Measurements from ENCODE around the gene DCUN1D1. TPM values are rescaled to one million over a fixed set of nuclear protein-coding genes. Genes with fewer than 3 reads are reported as not detected.

Gene DCUN1D1
- total and polyA plus RNA-seq, 10 of the 15 experiments (the other 5 are each of a cell fraction or from before 2014, with no cell fraction given), result 19.8 to 47.4 (median 30.8) TPM

GRCh38 chr3:182971637-182972036 lies 8.7 kb downstream of the DCUN1D1 start:
- Histone ChIP-seq H3K4me3 (no peak overlapping the region; the same call in 1 of the 2 replicates), H3K36me3 (ENCODE audit: control insufficient read depth in 2 of 2, insufficient read depth in 2 of 2, low read length in 1 of 2) (no peaks in the 10 kb centered on the region), H3K4me1 (ENCODE audit: control insufficient read depth, insufficient read depth, low read length) (peaks cover 20% of the 10 kb centered on the region), H3K9ac (ENCODE audit: control insufficient read depth, insufficient read depth, low read length) (no peak overlapping the region), H2AFZ (ENCODE audit: control insufficient read depth, low read depth, low read length) (no peak overlapping the region), H4K20me1 (ENCODE audit: control insufficient read depth, insufficient read depth) (no peaks in the 10 kb centered on the region), H3K9me3 (replicated peaks; ENCODE audit: control insufficient read depth, insufficient read depth, low read length) (no peaks in the 10 kb centered on the region; the same call in 2 of the 3 replicates), H3K4me2 (ENCODE audit: control insufficient read depth, insufficient read depth) (peak overlapping the region; percentile 41), H3K27ac (ENCODE audit: control insufficient read depth, insufficient read depth) (no peak overlapping the region), H3K79me2 (ENCODE audit: control insufficient read depth, insufficient read depth, low read length) (peaks cover 72% of the 10 kb centered on the region), H3K27me3 (replicated peaks in 1 of 2; ENCODE audit: control insufficient read depth in 2 of 2, insufficient read depth in 2 of 2, low read length in 1 of 2) (no peaks in the 10 kb centered on the region)
- intact Hi-C loops (cut with micrococcal nuclease; ENCODE audit: unreplicated experiment) (loop anchor here (10.0 kb wide), 1 partner anchor 583 kb away; the partner anchor contains the start of gene KLHL6), in situ Hi-C loops (cut with MboI) (no loop called here)
- 17% methylated on average over 2 of the region's 2 CpGs for WGBS (ENCODE audit: insufficient coverage, insufficient replicate concordance, low lambda C conversion rate, missing lambda C conversion rate)
- ChIA-PET SMC1A (ENCODE audit: uncharacterized antibody, unreplicated experiment) (interaction anchor here (0.6 to 2.3 kb wide), 6 partner anchors 11 to 288 kb away, joined by 3 to 7 read pairs (median 4); no protein-coding TSS in a partner anchor), RAD21 (ENCODE audit: unreplicated experiment) (interaction anchor here (0.8 to 1.3 kb wide), 3 partner anchors 13 to 59 kb away, joined by 3 to 4 read pairs (median 4); no protein-coding TSS in a partner anchor), POLR2A (interaction anchor here (0.6 to 1.7 kb wide), 9 partner anchors 9 to 682 kb away, joined by 3 to 8 read pairs (median 5); no protein-coding TSS in a partner anchor), CTCF (interaction anchor here (0.9 to 1.5 kb wide), 3 partner anchors 46 to 63 kb away, joined by 3 to 4 read pairs (median 3); no protein-coding TSS in a partner anchor)
- ATAC-seq (peak; percentile 48), FAIRE-seq (no peak), DNase-seq (ENCODE audit: low read depth, low spot score) (no peak)
- no TSS peak for BruUV-seq (replicated peaks)
- TF ChIP-seq STAT1 (conservative IDR thresholded peaks at IDR 0.05), result no peak
- no peak for TF ChIP-seq LARP7 (IDR thresholded peaks at IDR 0.05)
- TF ChIP-seq ELK1 (IDR thresholded peaks at IDR 0.05; ENCODE audit: low read depth, low read length), result no peak

- in situ Hi-C loops (cut with MboI) (no loop called here), intact Hi-C loops (cut with micrococcal nuclease; ENCODE audit: unreplicated experiment) (loop anchor here (10.0 kb wide), 1 partner anchor 584 kb away; the partner anchor contains the start of gene KLHL6)
- no peaks in the 10 kb centered on the region; a peak in 1 of 4 replicates for H3K36me3 ChIP-seq (ENCODE audit: control insufficient read depth in 2 of 2, insufficient read depth in 2 of 2, low read length in 1 of 2)
- no peaks in the 10 kb centered on the region for H4K20me1 ChIP-seq (ENCODE audit: control insufficient read depth, insufficient read depth)
- H3K9me3 ChIP-seq (replicated peaks; ENCODE audit: control insufficient read depth, insufficient read depth, low read length), result no peaks in the 10 kb centered on the region; the same call in 2 of the 3 replicates
- H3K27ac ChIP-seq (ENCODE audit: control insufficient read depth, insufficient read depth), result no peak overlapping the region
- no peak overlapping the region for H2AFZ ChIP-seq (ENCODE audit: control insufficient read depth, low read depth, low read length)
- SMC1A ChIA-PET (ENCODE audit: uncharacterized antibody, unreplicated experiment), result interaction anchor here (0.9 to 3.4 kb wide), 10 partner anchors 8 to 255 kb away, joined by 3 to 23 read pairs (median 4); no protein-coding TSS in a partner anchor
- FAIRE-seq (no peak), ATAC-seq (no peak; the same call in 2 of the 3 replicates), DNase-seq (ENCODE audit: low read depth, low spot score) (no peak)
- peaks cover 72% of the 10 kb centered on the region for H3K79me2 ChIP-seq (ENCODE audit: control insufficient read depth, insufficient read depth, low read length)
- RAD21 ChIA-PET (ENCODE audit: unreplicated experiment), result interaction anchor here (0.8 to 1.4 kb wide), 4 partner anchors 14 to 127 kb away, joined by 3 to 4 read pairs (median 4); no protein-coding TSS in a partner anchor
- H3K4me1 ChIP-seq (ENCODE audit: control insufficient read depth, insufficient read depth, low read length), result peaks cover 27% of the 10 kb centered on the region
- WGBS (ENCODE audit: insufficient coverage, insufficient replicate concordance, low lambda C conversion rate, missing lambda C conversion rate), result 100% methylated on average over 3 of the region's 3 CpGs
- no peak overlapping the region for H3K4me3 ChIP-seq
- H3K9ac ChIP-seq (ENCODE audit: control insufficient read depth, insufficient read depth, low read length), result no peak overlapping the region
- H3K4me2 ChIP-seq (ENCODE audit: control insufficient read depth, insufficient read depth), result peak overlapping the region; percentile 41; the same call in 1 of the 2 replicates
- BruUV-seq (replicated peaks), result no TSS peak
- CTCF ChIA-PET, result interaction anchor here (0.5 to 2.5 kb wide), 5 partner anchors 8 to 463 kb away, joined by 3 to 10 read pairs (median 4); no protein-coding TSS in a partner anchor
- POLR2A ChIA-PET, result interaction anchor here (0.7 to 1.2 kb wide), 3 partner anchors 9 to 19 kb away, joined by 3 to 6 read pairs (median 4); no protein-coding TSS in a partner anchor
- no peaks in the 10 kb centered on the region for H3K27me3 ChIP-seq (replicated peaks in 1 of 2; ENCODE audit: control insufficient read depth in 2 of 2, insufficient read depth in 2 of 2, low read length in 1 of 2)
- TF ChIP-seq CHD4 (IDR thresholded peaks at IDR 0.05), result no peak
- no peak for TF ChIP-seq E2F4 (IDR thresholded peaks at IDR 0.05; ENCODE audit: low read depth, low read length)
- no peak for TF ChIP-seq MLLT1 (IDR thresholded peaks at IDR 0.05)
- TF ChIP-seq CBX3 (IDR thresholded peaks at IDR 0.05; ENCODE audit: borderline replicate concordance, low read depth), result no peak
- TF ChIP-seq SUZ12 (IDR thresholded peaks at IDR 0.05; ENCODE audit: unreplicated experiment), result no peak
- no peak for TF ChIP-seq ETV6 (conservative IDR thresholded peaks at IDR 0.05 in 1 of 2, IDR thresholded peaks at IDR 0.05 in 1 of 2; ENCODE audit: borderline replicate concordance in 1 of 2, low read depth in 1 of 2)
- TF ChIP-seq POLR2AphosphoS5 (IDR thresholded peaks at IDR 0.05; ENCODE audit: low read length), result no peak
- no peak for TF ChIP-seq TARDBP (IDR thresholded peaks at IDR 0.05; ENCODE audit: borderline replicate concordance)
- no peak for TF ChIP-seq JUNB (IDR thresholded peaks at IDR 0.05)
Measured at GRCh38 chr3:182970811-182971418, 9.4 kb downstream of the DCUN1D1 start.
